ENCODE results near the gene POLL. TPM values are rescaled to one million over a fixed set of nuclear protein-coding genes. Genes with fewer than 3 reads are reported as not detected.

Gene POLL
- total and polyA plus RNA-seq, 10 of the 15 experiments (the other 5 are each of a cell fraction or from before 2014, with no cell fraction given) = 1.5 to 25.4 (median 13.8) TPM

DNA sequence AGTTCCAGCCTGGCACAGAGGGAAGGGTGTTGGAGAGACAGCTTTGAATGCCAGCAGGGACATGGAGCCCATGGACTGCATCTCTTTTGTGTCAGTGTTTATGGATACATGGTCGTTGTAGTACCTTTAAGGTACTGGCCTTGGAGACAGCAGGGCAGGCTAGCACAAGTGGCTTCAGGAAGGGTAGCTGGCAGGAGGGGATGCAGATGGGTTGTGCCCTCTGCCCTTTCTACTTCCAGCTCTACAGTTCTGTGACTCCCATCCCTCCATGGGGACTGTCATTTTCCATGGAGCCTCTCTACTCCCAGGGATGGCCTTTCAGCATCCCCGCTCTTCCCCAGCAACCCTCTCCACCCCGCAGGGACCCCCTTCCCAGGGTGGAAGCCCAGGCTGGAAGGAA lies 25.1 kb downstream of the POLL start:
- Histone ChIP-seq H2AFZ (ENCODE audit: control insufficient read depth, low read depth, low read length) (no peak overlapping the region), H4K20me1 (ENCODE audit: control insufficient read depth, insufficient read depth) (no peaks in the 10 kb centered on the region), H3K4me1 (ENCODE audit: control insufficient read depth, insufficient read depth, low read length) (peaks cover 16% of the 10 kb centered on the region), H3K4me3 (no peak overlapping the region), H3K4me2 (ENCODE audit: control insufficient read depth, insufficient read depth) (no peak overlapping the region), H3K27ac (ENCODE audit: control insufficient read depth, insufficient read depth) (no peak overlapping the region), H3K36me3 (ENCODE audit: control insufficient read depth in 2 of 2, insufficient read depth in 2 of 2, low read length in 1 of 2) (no peaks in the 10 kb centered on the region), H3K9me3 (replicated peaks; ENCODE audit: control insufficient read depth, insufficient read depth, low read length) (no peaks in the 10 kb centered on the region), H3K79me2 (ENCODE audit: control insufficient read depth, insufficient read depth, low read length) (no peaks in the 10 kb centered on the region), H3K9ac (ENCODE audit: control insufficient read depth, insufficient read depth, low read length) (no peak overlapping the region), H3K27me3 (replicated peaks in 1 of 2; ENCODE audit: control insufficient read depth in 2 of 2, insufficient read depth in 2 of 2, low read length in 1 of 2) (peaks cover 0 to 4% of the 10 kb centered on the region in 2 experiments; a peak in 1 of 4 replicates)
- no TSS peak for BruUV-seq (replicated peaks)
- WGBS (ENCODE audit: insufficient coverage, insufficient replicate concordance, low lambda C conversion rate, missing lambda C conversion rate) = 45% methylated on average over 3 of the region's 3 CpGs
- no peak for ATAC-seq
- ChIA-PET CTCF (interaction anchor here (2.1 kb wide), 1 partner anchor 349 kb away, joined by 5 read pairs; no protein-coding TSS in a partner anchor), POLR2A (no interaction called here), SMC1A (ENCODE audit: uncharacterized antibody, unreplicated experiment) (interaction anchor here (1.0 kb wide), 1 partner anchor 85 kb away, joined by 3 read pairs; no protein-coding TSS in a partner anchor), RAD21 (ENCODE audit: unreplicated experiment) (no interaction called here)
- no peak for DNase-seq (ENCODE audit: low read depth, low spot score)
- TF ChIP-seq E4F1 (IDR thresholded peaks at IDR 0.05; ENCODE audit: borderline replicate concordance, partially characterized antibody) (no peak), TBL1XR1 (IDR thresholded peaks at IDR 0.05; ENCODE audit: low read depth, low read length) (no peak)
- in situ Hi-C loops (cut with MboI) = no loop called here
- intact Hi-C loops (cut with micrococcal nuclease; ENCODE audit: unreplicated experiment) = no loop called here
- no peak for FAIRE-seq

DNA sequence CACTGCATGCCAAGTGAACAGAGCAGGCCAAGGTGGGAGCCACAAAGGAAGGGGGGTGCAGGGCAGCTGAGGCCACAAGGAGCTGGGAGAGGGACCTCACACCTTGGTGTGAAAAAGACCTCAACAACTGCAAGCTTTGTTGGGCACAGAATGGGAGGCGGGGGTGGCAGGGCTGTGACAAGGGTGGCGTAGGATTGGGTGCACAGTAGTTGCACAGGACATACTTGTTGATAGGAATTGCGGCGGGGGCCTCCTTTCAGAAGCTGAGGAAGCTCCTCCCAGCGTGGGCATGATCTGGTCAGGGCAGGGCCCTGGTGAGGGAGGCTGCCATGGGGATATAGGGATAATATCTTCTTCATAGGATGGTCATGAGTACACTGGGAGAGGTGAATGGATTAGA lies 25.8 kb downstream of the POLL start:
- H2AFZ ChIP-seq (ENCODE audit: control insufficient read depth, low read depth, low read length) = no peak overlapping the region
- TF ChIP-seq PKNOX1 (IDR thresholded peaks at IDR 0.05) (no peak), NR2C2 (IDR thresholded peaks at IDR 0.05; ENCODE audit: borderline replicate concordance, control insufficient read depth, insufficient read length, low read depth) (no peak), GATAD2B (conservative IDR thresholded peaks at IDR 0.05; ENCODE audit: low read depth) (no peak), CTCF (IDR thresholded peaks at IDR 0.05 in 2 of 3, conservative IDR thresholded peaks at IDR 0.05 in 1 of 3; ENCODE audit: control insufficient read depth in 2 of 3, extremely low read depth in 1 of 3, insufficient read depth in 1 of 3, low read depth in 3 of 3, low read length in 3 of 3) (no peak), E2F8 (IDR thresholded peaks at IDR 0.05; ENCODE audit: low read depth, partially characterized antibody) (no peak)

More for the DNA sequence above, 25.8 kb downstream of the POLL start:
- Histone ChIP-seq H3K27me3 (replicated peaks in 1 of 2; ENCODE audit: control insufficient read depth in 2 of 2, insufficient read depth in 2 of 2, low read length in 1 of 2) (peaks cover 0 to 4% of the 10 kb centered on the region in 2 experiments; a peak in 1 of 4 replicates), H3K27ac (ENCODE audit: control insufficient read depth, insufficient read depth) (no peak overlapping the region), H3K36me3 (ENCODE audit: control insufficient read depth in 2 of 2, insufficient read depth in 2 of 2, low read length in 1 of 2) (no peaks in the 10 kb centered on the region), H3K9ac (ENCODE audit: control insufficient read depth, insufficient read depth, low read length) (no peak overlapping the region), H3K9me3 (replicated peaks; ENCODE audit: control insufficient read depth, insufficient read depth, low read length) (no peaks in the 10 kb centered on the region), H3K79me2 (ENCODE audit: control insufficient read depth, insufficient read depth, low read length) (no peaks in the 10 kb centered on the region), H4K20me1 (ENCODE audit: control insufficient read depth, insufficient read depth) (no peaks in the 10 kb centered on the region), H3K4me2 (ENCODE audit: control insufficient read depth, insufficient read depth) (no peak overlapping the region), H3K4me1 (ENCODE audit: control insufficient read depth, insufficient read depth, low read length) (peaks cover 18% of the 10 kb centered on the region), H3K4me3 (no peak overlapping the region)
- CTCF ChIA-PET = interaction anchor here (1.4 to 2.1 kb wide), 2 partner anchors 16 to 348 kb away, joined by 3 to 5 read pairs; no protein-coding TSS in a partner anchor
- ATAC-seq (no peak), DNase-seq (ENCODE audit: low read depth, low spot score) (no peak), FAIRE-seq (no peak)
- in situ Hi-C loops (cut with MboI) (no loop called here), intact Hi-C loops (cut with micrococcal nuclease; ENCODE audit: unreplicated experiment) (no loop called here)
- POLR2A ChIA-PET = interaction anchor here (0.6 kb wide), 1 partner anchor 321 kb away, joined by 6 read pairs; no protein-coding TSS in a partner anchor
- no TSS peak for BruUV-seq (replicated peaks)
- RAD21 ChIA-PET (ENCODE audit: unreplicated experiment) = no interaction called here
- WGBS (ENCODE audit: insufficient coverage, insufficient replicate concordance, low lambda C conversion rate, missing lambda C conversion rate) = 59% methylated on average over 5 of the region's 5 CpGs
- SMC1A ChIA-PET (ENCODE audit: uncharacterized antibody, unreplicated experiment) = no interaction called here

All from GM12878 (cell line).